IMR-90 (cell line): ENCODE measurements around the gene OSBPL2.

Experiments
- BHLHE40 ChIP-seq: fragments of 150-350 bp; IDR thresholded peaks from 2 replicates; pipeline ENCODE4 v1.6.1; 2016; ENCODE audit warnings: mild to moderate bottlenecking, low read depth, low read length
- FOS ChIP-seq: fragments of 150-350 bp; IDR thresholded peaks from 2 replicates; pipeline ENCODE4 v1.6.1; 2016; ENCODE audit warnings: low read depth, low read length
- MXI1 ChIP-seq: IDR thresholded peaks from 2 replicates; pipeline ENCODE4 v1.6.1; 2012; ENCODE audit warnings: low read depth, mild to moderate bottlenecking, low read length, moderate library complexity, borderline replicate concordance
- NFE2L2 ChIP-seq: fragments of 150-350 bp; IDR thresholded peaks from 2 replicates; pipeline ENCODE4 v1.6.1; 2016; ENCODE audit warnings: low read depth, mild to moderate bottlenecking, low read length
- POLR2A ChIP-seq: IDR thresholded peaks from 2 replicates; pipeline ENCODE4 v1.6.1; 2012; ENCODE audit warnings: mild to moderate bottlenecking, low read depth, low read length
- RAD21 ChIP-seq: IDR thresholded peaks from 2 replicates; pipeline ENCODE4 v1.6.1; 2012; ENCODE audit warnings: low read length, improper control_type of control experiment
- RCOR1 ChIP-seq: IDR thresholded peaks from 2 replicates; pipeline ENCODE4 v1.6.1; 2012; ENCODE audit warnings: mild to moderate bottlenecking, low read length, improper control_type of control experiment; ENCODE audit not compliant: insufficient replicate concordance
- RFX5 ChIP-seq: IDR thresholded peaks from 2 replicates; pipeline ENCODE4 v1.8.0; 2012; ENCODE audit warnings: low read depth, mild to moderate bottlenecking, low read length, moderate library complexity
- SMC3 ChIP-seq: fragments of 150-350 bp; IDR thresholded peaks from 2 replicates; pipeline ENCODE4 v1.6.1; 2016; ENCODE audit warnings: low read depth, mild to moderate bottlenecking, antibody characterized with exemption, low read length, moderate library complexity
- TF ChIP-seq, protein P1 (sequence below): conservative IDR thresholded peaks from 2 replicates; pipeline ENCODE4 v1.5.1; 2012; ENCODE audit warnings: mild to moderate bottlenecking, low read depth, low read length, improper control_type of control experiment
- TF ChIP-seq, protein P2 (sequence below): fragments of 150-350 bp; IDR thresholded peaks from 2 replicates; pipeline ENCODE4 v1.6.1; 2017; ENCODE audit warnings: mild to moderate bottlenecking, antibody characterized with exemption, low read length, low read depth
- TF ChIP-seq, protein P3 (sequence below): fragments of 150-350 bp; IDR thresholded peaks from 2 replicates; pipeline ENCODE4 v1.6.1; 2016; ENCODE audit warnings: low read depth, mild to moderate bottlenecking, low read length, moderate library complexity, borderline replicate concordance

DNA sequence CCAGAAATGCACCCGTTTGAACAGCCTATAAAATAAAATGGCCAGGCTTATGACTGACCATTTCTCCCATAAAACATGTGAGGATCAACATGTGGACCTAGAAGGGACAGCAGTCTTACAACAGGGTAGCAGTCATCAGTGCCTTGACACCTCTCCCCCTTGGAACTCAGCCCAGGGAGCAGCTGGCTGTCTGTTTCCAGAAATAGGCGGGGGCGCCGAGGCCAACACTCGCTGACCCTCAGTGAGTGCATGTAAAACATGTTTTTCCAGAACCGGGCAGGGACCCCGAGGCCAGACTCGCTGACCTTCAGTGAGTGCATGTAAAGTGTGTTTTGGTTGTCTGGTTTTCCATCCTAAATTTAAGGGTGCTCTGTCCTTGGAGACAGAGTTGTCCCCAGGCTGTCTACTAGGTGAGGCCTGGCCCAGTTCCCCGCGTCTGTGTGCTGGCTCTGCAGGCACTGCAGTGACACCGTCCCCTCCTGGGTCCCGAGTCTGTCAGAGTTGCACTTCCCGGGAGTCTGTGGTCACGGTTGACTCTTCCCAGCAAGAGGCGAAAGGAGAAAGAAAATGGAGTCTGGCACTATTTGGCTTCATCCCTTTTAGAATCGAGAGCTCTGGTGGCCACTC lies 44.7 kb downstream of the OSBPL2 start:
- TF ChIP-seq, protein P1, sequence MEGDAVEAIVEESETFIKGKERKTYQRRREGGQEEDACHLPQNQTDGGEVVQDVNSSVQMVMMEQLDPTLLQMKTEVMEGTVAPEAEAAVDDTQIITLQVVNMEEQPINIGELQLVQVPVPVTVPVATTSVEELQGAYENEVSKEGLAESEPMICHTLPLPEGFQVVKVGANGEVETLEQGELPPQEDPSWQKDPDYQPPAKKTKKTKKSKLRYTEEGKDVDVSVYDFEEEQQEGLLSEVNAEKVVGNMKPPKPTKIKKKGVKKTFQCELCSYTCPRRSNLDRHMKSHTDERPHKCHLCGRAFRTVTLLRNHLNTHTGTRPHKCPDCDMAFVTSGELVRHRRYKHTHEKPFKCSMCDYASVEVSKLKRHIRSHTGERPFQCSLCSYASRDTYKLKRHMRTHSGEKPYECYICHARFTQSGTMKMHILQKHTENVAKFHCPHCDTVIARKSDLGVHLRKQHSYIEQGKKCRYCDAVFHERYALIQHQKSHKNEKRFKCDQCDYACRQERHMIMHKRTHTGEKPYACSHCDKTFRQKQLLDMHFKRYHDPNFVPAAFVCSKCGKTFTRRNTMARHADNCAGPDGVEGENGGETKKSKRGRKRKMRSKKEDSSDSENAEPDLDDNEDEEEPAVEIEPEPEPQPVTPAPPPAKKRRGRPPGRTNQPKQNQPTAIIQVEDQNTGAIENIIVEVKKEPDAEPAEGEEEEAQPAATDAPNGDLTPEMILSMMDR, result no peak
- TF ChIP-seq POLR2A (no peak), SMC3 (no peak), MXI1 (no peak), BHLHE40 (no peak), RAD21 (no peak), RCOR1 (no peak), RFX5 (no peak), FOS (no peak), NFE2L2 (no peak)
- TF ChIP-seq, protein P2, sequence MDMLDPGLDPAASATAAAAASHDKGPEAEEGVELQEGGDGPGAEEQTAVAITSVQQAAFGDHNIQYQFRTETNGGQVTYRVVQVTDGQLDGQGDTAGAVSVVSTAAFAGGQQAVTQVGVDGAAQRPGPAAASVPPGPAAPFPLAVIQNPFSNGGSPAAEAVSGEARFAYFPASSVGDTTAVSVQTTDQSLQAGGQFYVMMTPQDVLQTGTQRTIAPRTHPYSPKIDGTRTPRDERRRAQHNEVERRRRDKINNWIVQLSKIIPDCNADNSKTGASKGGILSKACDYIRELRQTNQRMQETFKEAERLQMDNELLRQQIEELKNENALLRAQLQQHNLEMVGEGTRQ, result no peak
- TF ChIP-seq, protein P3, sequence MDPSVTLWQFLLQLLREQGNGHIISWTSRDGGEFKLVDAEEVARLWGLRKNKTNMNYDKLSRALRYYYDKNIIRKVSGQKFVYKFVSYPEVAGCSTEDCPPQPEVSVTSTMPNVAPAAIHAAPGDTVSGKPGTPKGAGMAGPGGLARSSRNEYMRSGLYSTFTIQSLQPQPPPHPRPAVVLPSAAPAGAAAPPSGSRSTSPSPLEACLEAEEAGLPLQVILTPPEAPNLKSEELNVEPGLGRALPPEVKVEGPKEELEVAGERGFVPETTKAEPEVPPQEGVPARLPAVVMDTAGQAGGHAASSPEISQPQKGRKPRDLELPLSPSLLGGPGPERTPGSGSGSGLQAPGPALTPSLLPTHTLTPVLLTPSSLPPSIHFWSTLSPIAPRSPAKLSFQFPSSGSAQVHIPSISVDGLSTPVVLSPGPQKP, result no peak
